ENCODE data around the gene IL4I1.
A peak's percentile ranks its signal among the peaks of the same experiment; 100 is the strongest.

IL4I1 gene

DNA sequence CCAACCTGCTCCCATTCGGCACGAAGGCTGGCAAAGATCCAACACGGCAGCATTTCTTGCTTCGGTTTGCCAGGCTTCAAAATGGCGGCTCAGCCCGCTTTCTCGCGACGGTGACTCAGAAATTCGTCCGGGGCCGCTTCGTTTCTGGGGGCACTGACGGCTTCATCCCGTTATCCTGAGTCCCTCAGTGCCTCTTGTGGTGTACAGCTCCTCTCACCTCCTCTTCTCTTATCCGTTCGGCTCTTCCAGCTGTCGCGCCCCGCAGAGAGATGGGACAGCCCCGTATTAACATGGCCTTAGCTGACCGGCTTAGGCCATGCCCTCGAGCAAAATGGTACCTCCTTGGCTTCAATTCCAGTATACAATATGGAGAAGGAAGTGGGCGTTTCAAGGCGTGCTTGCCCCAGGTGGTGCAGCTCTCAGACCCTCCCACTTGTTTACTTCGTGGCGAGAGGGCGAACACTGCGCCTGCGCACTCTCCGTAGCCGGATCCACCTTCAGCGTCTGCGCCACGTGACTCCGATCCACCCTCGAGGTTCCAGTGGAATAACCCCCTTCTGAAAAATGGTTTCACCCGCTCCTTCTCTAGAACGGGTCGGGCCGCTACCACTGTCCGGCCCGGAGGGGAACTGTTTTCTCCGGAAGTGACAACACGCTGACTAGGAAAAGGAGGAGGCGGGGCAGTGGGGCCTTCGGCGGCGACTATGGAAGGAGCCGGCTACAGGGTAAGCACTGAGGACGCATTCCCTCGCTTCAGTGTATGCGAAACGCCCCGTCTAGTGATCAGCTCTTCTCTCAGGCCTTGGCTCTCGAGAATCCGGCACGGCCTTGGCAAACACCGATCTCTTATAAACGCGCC lies 19.4 kb downstream of the IL4I1 start, which contains the start of the genes AKT1S1 and TBC1D17:
TSS of gene AKT1S1 (minus strand) at position 336 of the 859 bp plus-strand sequence. CDS start 4,060 bp downstream, outside the sequence.
TSS of gene TBC1D17 (plus strand) at position 683 of the 859 bp plus-strand sequence. CDS start at position 705, 22 bp downstream.
- DNase-seq, result peak; percentile 96

DNA sequence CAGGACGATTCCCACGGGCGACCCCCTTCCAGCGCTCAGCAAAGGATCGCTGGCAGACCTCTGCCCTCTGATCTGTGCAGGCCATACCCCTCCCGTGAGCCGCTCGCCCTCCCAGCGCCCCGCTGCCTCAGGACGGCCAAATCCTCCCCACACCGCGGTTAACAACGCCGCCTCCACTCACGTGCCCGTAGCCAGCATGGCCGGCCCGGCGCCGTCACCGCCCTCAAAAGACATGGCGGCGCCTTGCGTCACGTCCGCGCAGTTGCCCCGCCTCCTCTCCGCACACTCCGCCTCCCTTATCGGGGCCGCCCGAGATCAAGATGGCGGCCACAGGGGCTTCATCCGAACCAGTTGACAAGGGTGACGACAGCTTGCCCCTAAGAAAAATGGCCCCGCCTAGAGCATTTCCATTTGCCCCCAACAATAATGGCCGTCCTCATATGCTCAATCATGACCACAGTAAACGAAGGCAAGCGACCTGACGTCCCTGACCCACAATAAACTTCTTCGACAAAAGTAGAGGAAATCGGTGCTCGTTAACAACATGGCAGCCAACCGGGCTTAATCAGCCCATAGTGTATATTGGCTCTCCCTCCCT lies 20.2 kb downstream of the IL4I1 start:
- peak; percentile 95 for DNase-seq

DNA sequence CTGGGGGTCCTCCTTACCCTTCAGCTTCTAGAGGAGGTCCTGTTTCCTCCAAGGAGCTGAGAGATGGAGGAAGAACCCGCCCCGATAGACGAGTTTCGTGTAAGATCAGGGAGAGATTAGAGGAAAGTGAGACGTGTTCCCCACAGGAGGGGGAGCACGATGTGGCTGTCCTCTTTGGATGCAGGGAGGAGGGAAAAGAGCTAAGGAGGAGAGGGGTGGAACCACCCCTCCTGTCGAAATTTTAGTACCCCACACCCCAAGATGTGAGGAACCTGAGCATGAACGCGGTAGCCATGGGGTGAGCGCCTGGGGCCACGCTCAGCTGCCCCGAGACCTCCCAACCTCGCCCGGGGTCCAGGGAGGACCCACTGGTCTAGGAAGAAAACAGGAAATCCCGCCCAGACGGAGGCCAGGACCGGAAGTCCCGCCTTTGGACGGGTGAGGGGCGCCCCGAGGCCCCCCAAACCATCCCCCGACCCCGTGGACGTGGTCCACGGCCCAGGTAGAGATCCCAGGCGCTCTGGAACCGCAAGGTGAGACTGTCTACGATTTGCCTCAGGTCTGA lies 20.7 kb downstream of the IL4I1 start:
- peak; percentile 42 for DNase-seq

DNA sequence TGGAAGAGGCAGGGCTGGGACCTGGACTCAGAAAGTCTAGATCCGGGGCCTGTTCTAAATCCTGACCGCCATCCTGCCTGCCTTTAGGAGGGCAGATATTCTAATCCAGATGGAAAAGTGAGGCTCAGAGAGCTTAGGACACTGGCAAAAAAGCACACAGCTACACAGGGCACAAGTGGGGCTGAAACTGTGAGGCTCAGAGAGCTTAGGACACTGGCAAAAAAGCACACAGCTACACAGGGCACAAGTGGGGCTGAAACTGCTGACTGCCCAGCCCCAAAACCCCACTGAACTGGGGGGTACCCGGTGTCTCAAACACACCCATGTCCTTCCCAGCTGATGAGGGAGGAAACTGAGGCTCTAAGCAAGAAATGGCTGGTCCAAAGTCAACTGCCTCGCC lies 21.5 kb downstream of the IL4I1 start:
- DNase-seq, result no peak

DNA sequence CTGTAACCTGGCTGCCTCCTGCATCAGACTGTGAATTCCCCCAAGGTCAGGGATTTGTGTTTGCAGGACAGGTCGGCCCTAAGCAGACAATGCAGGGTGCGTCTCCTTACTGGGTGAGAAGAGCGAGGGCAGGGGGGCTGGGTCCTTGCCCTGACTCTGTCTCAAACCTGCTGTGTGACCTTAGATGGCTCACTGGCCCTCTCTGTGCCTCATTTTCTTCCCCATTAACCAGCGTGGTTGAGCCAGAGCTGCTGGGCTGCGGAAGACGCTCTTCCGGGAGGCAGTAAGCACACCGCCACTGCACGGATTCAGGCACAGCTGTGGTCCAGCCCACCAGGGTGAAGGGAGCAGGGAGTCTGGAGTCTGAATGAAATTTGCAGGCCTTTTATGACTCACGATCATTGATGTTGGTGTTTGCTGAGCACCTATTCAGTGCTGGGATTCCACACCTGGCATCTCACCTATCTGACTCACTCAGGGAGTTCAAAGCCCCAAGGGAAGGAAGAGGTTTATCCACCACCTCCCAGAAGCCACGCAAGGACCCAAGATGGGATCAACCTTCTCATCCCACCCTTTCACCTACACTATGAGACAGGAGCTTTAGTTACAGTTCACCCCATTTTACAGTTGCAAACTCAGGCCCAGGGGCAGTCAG lies 22.1 kb downstream of the IL4I1 start:
- no peak for DNase-seq

DNA sequence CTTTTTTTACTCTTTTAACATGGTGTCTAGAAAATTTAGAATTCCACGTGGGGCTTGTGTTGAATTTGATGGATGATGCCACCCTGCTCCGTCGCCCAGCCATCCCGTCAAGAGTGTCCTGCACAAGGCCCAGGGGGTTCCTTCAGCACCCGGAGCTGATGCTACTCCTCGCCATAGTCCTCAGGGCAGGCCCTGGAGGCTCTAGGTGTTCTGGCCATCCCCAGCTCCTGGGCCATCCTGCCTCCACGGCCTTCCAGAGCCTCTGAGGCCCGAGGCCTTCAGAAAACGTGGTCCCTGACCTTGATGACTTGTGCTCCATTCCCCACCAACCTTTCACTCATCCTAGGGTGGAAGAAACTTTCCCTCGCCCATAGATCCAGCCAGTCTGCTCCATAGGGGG lies 22.9 kb downstream of the IL4I1 start:
- no peak for DNase-seq

DNA sequence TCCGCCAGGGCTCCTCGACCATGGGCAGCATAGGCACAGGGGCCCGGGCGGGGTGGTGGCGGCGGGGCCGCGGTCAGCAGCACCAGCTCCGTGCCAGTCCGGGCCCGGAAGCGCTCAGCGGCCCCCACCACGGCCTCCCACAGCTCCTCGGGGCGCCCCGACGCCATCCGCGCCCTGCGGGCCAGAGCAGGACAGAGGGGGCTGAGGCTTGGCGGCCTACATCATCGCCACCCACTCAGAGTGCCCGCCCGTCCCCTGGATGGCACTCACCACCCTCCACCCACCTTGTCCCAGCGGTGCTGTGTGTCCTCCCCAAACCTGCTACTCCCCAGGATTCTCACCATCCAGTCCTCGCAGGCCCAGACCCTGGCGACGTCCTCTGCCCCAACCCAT lies 23.6 kb downstream of the IL4I1 start:
- DNase-seq, result no peak

DNA sequence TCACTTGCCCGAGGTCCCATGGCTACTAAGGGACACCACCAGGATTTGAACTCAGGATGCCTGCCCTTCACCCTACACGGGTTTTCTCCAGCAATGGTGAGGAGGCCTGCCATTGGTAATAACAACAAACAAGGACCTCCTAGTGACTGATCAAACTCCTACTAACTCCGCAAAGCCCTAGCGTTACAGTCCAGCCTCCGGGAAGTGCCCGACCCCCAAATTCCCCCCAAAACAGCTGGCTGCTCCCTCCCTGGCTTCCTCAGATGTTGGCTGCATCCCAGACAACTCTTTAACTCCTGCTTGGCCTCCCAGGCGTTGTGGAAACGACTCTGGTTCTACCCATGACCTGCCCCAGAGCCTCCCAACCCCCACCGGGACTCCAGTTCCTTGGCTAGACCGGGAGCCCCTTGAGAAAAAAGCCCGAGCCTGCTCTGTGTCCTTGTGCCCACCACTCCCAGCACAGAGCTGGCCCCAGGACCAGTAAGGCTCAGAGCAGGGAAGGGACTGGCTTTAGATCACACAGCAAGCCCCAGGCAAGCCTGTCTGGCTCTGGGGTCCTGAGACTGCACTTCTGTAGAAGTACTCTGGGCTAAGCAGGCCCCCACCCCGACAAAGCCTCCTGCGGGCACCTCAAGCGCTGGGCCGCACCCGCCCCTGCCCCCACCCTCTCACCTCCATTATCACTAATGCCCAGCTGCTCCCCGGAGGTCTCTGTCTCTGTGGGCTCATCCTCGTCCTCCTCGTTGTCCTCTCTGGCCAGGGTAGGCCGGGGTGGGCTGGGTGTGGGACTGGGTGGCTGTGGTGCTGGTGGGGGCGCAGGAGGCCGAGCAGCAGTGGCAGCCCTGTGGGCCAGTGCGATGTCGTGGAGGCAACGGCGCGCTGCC lies 24.2 kb downstream of the IL4I1 start:
- DNase-seq, result no peak

DNA sequence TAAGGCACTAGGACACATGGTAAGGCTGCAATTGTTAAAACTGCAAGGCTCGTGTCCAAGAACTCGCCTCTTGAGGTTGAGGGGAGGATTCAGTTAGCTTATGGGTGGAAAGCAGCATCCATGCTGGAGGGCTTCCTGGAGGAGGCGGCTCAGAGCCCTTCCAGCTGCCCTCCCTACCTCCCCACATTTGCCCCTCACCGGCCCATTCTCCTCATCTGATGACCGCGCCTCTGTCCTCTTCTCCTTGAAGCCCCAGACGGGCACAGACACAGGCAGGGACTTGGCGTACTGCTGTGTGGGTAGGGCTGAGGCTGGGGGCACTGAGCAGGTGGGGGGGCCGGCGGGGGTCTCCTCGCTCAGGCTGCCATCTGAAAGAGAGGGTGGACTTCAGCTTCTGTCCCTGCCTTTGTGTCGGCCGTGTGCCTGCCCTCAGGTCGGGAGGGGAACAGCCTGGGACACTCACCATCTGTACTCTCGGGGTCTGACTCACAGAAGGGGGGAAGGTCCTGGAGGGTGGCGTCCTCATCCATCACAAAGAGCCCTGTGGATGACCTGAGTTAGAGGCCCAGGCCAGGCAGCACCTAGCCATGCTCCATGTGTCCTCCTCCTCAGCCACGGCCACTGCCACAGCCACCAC lies 25.2 kb downstream of the IL4I1 start:
- no peak for DNase-seq

DNA sequence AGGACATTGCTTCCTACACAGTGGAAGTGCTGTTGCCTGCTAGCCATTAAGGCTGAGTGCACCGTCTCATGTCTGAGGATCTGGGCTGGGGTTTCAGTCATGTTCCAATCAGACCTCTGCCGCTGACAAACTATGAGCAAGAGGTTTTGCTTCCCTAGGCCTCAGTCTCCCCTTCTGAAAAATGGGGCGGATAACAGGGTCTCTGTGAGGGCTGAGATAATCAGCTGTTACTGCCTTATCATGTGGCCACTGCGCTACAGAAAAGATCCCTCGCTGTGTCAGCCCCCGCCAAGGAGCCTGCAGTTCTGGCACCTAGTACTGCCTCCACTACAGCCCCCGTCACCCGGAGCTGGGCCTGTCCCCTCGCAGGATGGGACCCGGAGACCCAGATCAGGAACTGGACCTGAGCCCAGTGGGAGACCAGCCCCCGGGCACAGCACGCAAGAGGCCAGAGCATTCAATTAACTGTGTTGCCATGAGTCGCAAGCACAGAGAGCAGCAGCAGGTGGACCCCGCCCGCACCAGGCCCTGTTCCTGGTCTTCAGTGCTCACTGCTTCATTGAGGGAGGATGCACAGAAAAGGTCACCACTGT lies 26.3 kb downstream of the IL4I1 start:
- DNase-seq, result no peak

DNA sequence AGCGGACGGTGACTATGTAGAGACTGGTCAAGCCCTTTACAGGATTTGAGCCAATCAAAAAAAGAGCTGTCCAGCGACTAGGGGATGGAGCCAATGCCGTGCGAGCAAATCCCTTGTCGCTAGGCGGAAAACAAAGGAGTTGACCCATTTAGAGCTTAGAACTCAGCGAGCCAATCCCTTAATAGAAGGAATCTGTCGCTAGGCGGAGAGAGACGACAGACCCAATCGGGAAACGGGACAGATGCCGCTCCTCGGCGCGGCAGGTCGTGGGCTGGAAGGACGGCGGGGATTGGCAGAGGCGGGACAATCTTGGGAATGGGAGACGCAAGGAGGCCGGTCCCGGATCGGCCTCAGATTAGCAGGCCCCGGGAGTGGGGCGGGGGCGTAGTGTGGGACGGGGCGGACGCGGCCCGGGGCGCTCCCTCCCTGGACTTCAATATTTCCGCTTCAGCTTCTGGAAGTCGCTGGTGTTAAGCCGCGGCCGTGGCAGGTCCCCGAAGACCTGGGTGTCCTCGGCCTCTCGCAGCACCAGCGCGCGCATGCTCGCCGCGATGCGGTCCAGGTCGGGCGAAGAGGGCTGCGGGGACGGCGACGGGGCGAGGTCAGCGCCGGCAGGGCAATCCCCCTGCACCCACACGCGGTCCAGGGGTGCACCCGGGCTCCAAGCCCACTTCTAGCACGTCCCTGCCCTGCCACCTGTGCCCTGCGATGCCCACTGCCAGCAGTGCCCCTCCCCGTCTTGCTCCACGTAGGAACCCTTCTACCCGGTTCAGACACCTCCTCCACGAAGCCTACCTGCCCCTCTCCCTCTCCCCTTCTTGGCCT lies 27.0 kb downstream of the IL4I1 start:
- DNase-seq, result peak; percentile 87

DNA sequence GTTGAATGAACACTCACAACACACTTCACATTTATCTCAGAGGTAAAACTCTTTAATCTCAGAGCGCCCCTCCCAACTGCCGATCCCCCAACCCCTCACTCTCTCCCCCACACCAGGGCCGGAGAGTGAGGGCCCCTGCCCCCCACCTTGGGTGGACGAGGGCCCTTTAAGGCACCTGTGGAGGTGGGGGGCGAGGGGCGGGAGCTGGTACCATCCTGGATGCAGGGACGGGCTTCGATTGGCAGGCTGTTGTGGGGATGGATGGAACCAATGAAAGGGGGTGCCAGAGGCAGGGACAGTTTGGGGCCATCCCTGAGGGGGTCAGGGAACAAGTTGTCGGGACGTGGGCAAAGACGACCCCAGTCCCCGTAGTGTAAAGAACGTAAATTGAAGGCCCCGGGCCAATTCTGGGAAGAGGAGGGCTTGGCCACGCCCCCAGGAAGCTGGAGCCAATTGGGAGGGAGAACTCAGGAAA lies 27.6 kb downstream of the IL4I1 start:
- DNase-seq, result no peak

DNA sequence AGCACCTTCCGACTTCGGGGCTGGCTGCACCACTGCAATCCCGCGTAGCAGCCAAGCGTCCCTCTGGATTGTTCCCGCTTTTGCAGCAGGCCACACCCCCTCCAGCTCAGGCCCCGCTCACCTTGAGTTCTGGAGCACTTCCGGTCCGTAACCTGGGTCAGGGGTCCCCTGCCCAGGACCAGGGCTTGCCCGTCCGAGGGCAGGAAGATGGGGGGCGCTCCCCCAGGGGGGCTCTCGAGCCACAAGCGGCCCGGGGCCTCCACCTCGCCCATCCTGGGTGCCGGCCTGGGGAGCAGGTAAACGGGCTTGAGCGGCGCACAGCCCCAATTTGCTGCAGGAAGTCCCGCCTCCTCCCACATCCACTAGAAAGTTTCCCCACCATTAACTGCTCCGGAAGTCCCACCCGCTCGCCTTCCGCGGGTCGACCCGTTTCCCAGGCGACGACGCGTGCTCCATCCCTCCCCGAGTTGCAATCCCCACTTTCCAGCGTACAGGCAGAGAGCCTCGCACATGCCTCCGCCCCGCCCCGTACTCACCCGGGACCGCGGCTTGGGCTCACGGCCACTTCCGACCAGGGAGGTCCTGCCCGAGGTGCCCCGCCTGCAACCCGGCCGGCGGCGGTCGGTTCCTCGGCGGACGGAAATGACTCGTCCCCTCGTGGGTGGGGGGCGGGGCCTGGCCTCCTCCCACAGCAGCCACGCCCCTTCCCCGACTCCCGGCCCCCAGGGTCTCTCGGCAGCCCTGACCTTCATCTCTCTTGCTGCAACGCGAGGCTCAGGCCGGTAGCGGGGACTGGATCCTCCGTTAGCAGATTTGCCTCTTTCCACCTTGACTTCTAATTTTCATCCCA lies 29.5 kb downstream of the IL4I1 start, which contains the start of gene PNKP:
TSS of gene PNKP (minus strand) at position 644 of the 850 bp plus-strand sequence. CDS start at position 272, 372 bp downstream.
- DNase-seq, result peak; percentile 76

DNA sequence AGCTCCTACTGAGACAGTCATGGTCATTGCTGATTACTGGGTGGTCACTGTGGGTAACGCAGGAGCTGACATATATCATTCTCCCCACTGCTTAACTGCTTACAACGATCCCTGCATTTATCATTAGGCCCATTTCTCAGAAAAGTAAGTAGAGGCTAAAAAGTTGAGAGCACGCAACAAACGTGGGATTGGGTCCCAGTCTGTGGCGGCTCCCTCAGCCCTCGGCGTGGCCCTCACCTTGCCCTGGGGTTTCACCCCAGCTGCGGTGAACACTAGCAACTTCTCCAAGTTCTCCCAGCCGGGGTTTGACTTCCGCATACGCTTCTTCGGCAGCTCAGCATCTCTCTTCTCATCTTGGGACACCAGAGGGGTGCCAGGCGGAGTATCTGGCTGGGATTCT lies 31.8 kb downstream of the IL4I1 start:
- no peak for DNase-seq

DNA sequence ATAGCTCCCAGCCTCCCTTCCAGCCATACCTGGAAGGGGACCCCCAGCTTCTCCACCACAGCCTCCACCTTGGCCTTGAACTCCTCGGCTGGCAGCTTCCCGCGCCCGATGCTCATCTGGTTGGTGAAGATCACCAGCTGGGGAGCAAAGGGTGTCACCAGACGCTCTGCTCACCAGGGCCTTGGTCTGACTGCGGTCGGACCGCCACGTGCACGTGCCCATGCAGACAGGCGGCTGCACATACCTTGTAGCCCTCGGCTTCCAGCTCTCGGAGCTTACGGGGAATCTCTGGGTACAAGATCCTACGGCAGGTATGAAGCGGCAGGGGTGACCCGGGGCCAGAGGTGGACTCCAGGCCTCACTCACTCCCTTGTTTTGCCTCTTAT lies 32.8 kb downstream of the IL4I1 start:
- no peak for DNase-seq

DNA sequence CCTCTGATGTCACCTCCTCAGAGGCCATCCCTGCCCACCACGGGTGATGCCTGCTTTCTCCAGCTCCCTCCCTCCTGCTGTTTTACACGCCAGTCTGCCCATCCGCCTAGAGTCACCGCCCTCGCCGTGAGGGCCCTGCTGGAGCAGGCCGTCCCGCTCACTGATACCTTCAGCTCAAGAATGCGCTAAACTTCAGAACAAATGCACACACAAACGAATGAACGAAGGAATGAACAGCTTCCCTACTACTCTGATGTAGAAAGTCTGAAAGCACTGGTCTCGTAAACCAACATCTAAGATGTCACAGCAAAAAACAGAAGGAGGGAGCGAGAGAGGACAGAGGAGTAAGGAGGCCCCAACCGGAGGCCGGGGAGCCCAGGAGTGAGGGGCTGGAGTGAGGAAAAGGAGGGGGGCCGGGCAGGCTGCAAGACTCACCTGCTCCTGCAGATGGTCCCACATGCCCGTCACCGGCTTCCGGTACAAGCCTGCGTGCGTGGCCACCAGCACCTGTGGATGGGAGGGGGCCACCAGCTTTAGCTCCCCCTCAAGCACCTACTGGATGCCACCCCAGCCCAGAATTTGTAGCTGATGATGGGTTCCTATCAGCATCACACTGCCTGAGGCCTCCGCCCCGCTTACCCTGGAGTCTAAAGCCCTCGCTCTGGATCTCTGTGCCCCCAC lies 33.3 kb downstream of the IL4I1 start:
- DNase-seq, result no peak

DNA sequence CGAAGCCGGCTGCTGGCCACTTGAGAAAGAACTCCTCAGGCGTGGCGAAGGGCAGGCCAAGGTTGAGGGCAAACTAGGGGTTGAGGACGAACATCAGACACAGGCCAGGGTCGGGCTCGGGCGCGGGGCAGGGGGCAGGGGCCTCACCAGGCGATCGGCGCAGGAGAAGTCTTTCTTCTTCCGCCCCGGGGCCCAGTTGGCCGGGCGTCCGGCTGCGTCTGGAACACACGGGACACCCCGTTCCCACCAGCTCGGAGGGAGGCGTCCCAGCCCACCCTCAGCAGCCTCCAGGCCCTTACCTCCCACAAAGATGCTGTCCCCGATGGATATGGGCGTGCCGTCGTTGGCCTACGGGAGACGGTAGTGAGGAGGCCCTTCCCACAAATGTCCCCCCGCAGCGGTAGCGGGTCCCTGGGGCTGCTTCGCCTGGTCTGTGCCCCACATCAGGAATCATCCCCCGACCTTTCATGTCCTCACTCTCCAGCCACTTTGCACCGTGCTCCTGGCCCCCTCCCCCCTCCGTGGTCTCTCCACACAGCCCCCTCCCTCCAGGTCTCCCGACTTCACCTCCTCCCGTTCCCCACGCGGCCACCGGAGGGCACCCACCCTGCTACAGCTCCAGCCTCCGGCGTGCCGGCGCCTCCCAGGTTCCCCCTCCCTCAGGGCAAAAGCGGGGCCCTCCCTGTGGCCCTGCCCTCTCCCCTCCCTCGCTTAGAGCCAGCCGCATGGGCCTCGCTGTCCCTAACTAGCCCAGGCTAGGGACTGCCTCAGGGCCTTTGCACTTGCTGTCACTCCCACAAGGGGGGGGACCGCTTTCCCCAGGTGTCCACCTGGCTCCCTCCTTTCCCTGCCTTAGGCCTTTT lies 34.1 kb downstream of the IL4I1 start:
- no peak for DNase-seq

Measured in effector CD8-positive, alpha-beta T cell (primary cell).